SK-N-MC (cell line): ENCODE data around the gene DLGAP1.

Source experiments
- DNase-seq: peaks from one replicate; pipeline ENCODE4 v3.0.0-alpha.2; 2011; ENCODE audit warnings: low read depth, low spot score
- H3K27ac ChIP-seq: fragments of 200-600 bp; sonication (generic); 2 replicates; pipeline ENCODE4 v1.5.1; 2016; ENCODE audit warnings: mixed run types
- H3K36me3 ChIP-seq: fragments of 200-600 bp; sonication (generic); 2 replicates; pipeline ENCODE4 v1.6.1; 2017; ENCODE audit warnings: antibody characterized with exemption, low read length, mixed read lengths; ENCODE audit not compliant: insufficient read depth
- H3K4me3 ChIP-seq: fragments of 200-600 bp; sonication (generic); 2 replicates; pipeline ENCODE4 v1.5.1; 2016
- H3K9ac ChIP-seq: fragments of 200-600 bp; sonication (generic); 2 replicates; pipeline ENCODE4 v1.8.0; 2017; ENCODE audit warnings: mixed run types, mixed read lengths; ENCODE audit not compliant: insufficient read length
- H3K9me3 ChIP-seq: fragments of 200-600 bp; sonication (generic); 2 replicates; pipeline ENCODE4 v1.6.1; 2017; ENCODE audit warnings: low read depth, mild to moderate bottlenecking, antibody characterized with exemption, low read length, moderate library complexity, mixed read lengths
- EZH2 ChIP-seq: fragments of 200-600 bp; sonication (generic); IDR thresholded peaks from one replicate; pipeline ENCODE4 v1.6.1; 2017; ENCODE audit warnings: antibody characterized with exemption
- FOXP2 ChIP-seq: optimal IDR thresholded peaks from 2 replicates; pipeline ENCODE3; 2011; ENCODE audit warnings: mild to moderate bottlenecking, moderate library complexity; ENCODE audit not compliant: insufficient read depth; ENCODE audit errors: extremely low read length, control extremely low read depth
- POLR2AphosphoS5 ChIP-seq: IDR thresholded peaks from 2 replicates; pipeline ENCODE4 v1.6.1; 2012; ENCODE audit warnings: mild to moderate bottlenecking, low read depth, low read length, borderline replicate concordance

DLGAP1 gene

GRCh38 chr18:4181882-4182568 lies 273.1 kb downstream of the DLGAP1 start:
- DNase-seq, result no peak
- no peaks in the 10 kb centered on the region for H3K9me3 ChIP-seq
- no peak overlapping the region for H3K4me3 ChIP-seq
- H3K36me3 ChIP-seq, result no peaks in the 10 kb centered on the region
- no peak for TF ChIP-seq FOXP2
- no peak overlapping the region for H3K9ac ChIP-seq
- no peak overlapping the region for H3K27ac ChIP-seq

DNA sequence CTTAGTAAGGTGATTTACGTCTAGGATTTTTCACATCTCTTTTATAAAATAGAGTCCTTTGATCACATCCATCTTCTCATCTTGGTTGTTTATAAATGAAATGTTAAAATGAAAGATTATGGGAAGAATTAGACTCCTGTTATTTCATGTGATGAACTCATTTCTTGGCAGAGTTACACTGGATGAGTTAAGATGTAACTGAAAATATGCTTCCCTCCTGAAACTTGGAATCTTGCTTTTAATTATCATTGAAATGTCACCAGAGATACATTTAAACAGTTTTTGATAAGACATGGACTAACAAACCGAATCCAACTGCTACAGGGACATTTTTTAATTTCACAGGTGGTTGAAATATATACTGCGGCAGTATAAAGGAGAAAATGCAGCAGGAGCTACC lies 274.0 kb downstream of the DLGAP1 start:
- TF ChIP-seq POLR2AphosphoS5 (no peak), FOXP2 (no peak), EZH2 (no peak)
- H3K4me3 ChIP-seq, result no peak overlapping the region
- no peak for DNase-seq
- H3K27ac ChIP-seq, result no peak overlapping the region
- H3K36me3 ChIP-seq, result no peaks in the 10 kb centered on the region
- H3K9me3 ChIP-seq, result no peaks in the 10 kb centered on the region
- H3K9ac ChIP-seq, result no peak overlapping the region

GRCh38 chr18:4172196-4173100 lies 282.7 kb downstream of the DLGAP1 start:
- TF ChIP-seq EZH2 (no peak), FOXP2 (no peak), POLR2AphosphoS5 (no peak)
- no peak overlapping the region for H3K9ac ChIP-seq
- DNase-seq, result no peak

GRCh38 chr18:4157352-4157751 lies 297.8 kb downstream of the DLGAP1 start:
- Histone ChIP-seq H3K9ac (no peak overlapping the region), H3K4me3 (no peak overlapping the region), H3K9me3 (no peaks in the 10 kb centered on the region), H3K36me3 (no peaks in the 10 kb centered on the region), H3K27ac (no peak overlapping the region)
- DNase-seq, result no peak
- no peak for TF ChIP-seq POLR2AphosphoS5
- TF ChIP-seq FOXP2, result no peak

More at GRCh38 chr18:4172196-4173100, 282.7 kb downstream of the DLGAP1 start:
- Histone ChIP-seq H3K27ac (no peak overlapping the region), H3K4me3 (no peak overlapping the region), H3K9me3 (no peaks in the 10 kb centered on the region), H3K36me3 (no peaks in the 10 kb centered on the region)

DNA sequence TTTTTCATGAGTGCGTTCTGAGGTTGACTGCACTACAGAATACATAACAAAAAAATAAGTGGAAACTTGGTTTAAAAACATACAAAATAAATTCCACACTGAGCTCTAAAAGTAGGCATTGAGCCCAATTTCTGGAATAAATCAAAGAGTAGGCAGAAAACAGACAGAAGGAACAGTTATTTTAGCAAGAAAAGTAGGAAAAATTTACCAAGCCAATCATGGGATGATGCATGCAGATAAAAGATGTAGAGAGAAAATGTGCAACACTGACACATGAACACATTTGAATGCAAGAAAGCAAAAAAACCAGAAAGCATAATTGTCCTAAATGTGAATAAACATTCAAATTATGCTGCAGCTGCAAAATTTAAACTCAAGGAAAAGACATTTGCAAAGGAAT lies 308.3 kb downstream of the DLGAP1 start:
- DNase-seq, result no peak
- no peak overlapping the region for H3K9ac ChIP-seq
- TF ChIP-seq EZH2, result no peak
- TF ChIP-seq FOXP2, result no peak
- TF ChIP-seq POLR2AphosphoS5, result no peak
- H3K9me3 ChIP-seq, result no peaks in the 10 kb centered on the region
- H3K36me3 ChIP-seq, result no peaks in the 10 kb centered on the region
- no peak overlapping the region for H3K27ac ChIP-seq
- H3K4me3 ChIP-seq, result no peak overlapping the region

GRCh38 chr18:4144201-4144600 lies 310.9 kb downstream of the DLGAP1 start:
- no peak for TF ChIP-seq FOXP2
- TF ChIP-seq POLR2AphosphoS5, result no peak
- TF ChIP-seq EZH2, result no peak
- Histone ChIP-seq H3K4me3 (no peak overlapping the region), H3K36me3 (no peaks in the 10 kb centered on the region), H3K27ac (no peak overlapping the region), H3K9me3 (no peaks in the 10 kb centered on the region), H3K9ac (no peak overlapping the region)
- no peak for DNase-seq

DNA sequence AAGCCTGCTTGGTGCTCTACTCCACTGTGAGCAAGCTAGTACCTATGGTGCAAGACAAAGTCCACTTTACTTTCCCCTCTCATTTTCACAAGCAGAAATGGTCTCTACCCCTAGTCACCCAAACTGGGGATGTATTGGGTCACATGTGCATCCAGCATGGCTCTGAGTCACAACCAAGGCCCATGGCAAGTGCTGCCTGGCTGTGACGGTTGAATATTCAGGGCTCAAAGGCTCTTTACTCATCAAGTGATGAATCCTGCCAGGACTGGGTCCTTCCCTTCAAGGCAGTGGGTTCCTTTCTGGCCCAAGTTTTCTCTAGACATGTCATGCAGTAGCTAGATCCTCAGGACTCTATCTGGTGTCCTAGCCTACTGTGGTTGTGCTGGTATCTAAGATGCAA lies 311.5 kb downstream of the DLGAP1 start:
- no peak overlapping the region for H3K27ac ChIP-seq
- H3K4me3 ChIP-seq, result no peak overlapping the region
- no peaks in the 10 kb centered on the region for H3K36me3 ChIP-seq
- DNase-seq, result no peak
- TF ChIP-seq FOXP2, result no peak
- TF ChIP-seq POLR2AphosphoS5, result no peak
- TF ChIP-seq EZH2, result no peak
- H3K9me3 ChIP-seq, result no peaks in the 10 kb centered on the region
- H3K9ac ChIP-seq, result no peak overlapping the region

GRCh38 chr18:4142876-4143275 lies 312.2 kb downstream of the DLGAP1 start:
- Histone ChIP-seq H3K9me3 (no peaks in the 10 kb centered on the region), H3K4me3 (no peak overlapping the region), H3K36me3 (no peaks in the 10 kb centered on the region), H3K27ac (no peak overlapping the region), H3K9ac (no peak overlapping the region)
- DNase-seq, result no peak
- TF ChIP-seq FOXP2 (no peak), POLR2AphosphoS5 (no peak), EZH2 (no peak)
